Spleen (tissue), 7 donors: ENCODE measurements around the gene YPEL1.

ENCODE experiments used
- CTCF ChIP-seq, 11 experiments: fragments of 200-600 bp in 7 of 11; fragments of 450-650 bp in 4 of 11; sonication (generic) in 4 of 11; IDR thresholded peaks in 8 of 11; conservative IDR thresholded peaks in 3 of 11; 1 replicate in 7 of 11; 2 replicates in 4 of 11; pipeline versions ENCODE4 v1.4.0 to v1.8.0; 2016 to 2021; ENCODE audit warnings: antibody characterized with exemption in 11 of 11, inconsistent platforms in 4 of 11, mild to moderate bottlenecking in 1 of 11
- POLR2A ChIP-seq, 3 donors: fragments of 450-650 bp; IDR thresholded peaks; one replicate each; pipeline ENCODE4 v1.5.1; 2017; ENCODE audit warnings: antibody characterized with exemption in 3 of 3, mild to moderate bottlenecking in 1 of 3
- POLR2AphosphoS5 ChIP-seq, 3 donors: sonication (generic); formaldehyde crosslinking; IDR thresholded peaks; one replicate each; pipeline ENCODE4 v1.5.1; 2017; ENCODE audit warnings: antibody characterized with exemption in 3 of 3
- donor health status: DM: no; HTN: no; CAD: no; lungs with moderate emphysema.
- donor health status: DM: no; HTN: no; CAD: no.
- donor health status: DM: no; HTN: no; CAD: no.

DNA sequence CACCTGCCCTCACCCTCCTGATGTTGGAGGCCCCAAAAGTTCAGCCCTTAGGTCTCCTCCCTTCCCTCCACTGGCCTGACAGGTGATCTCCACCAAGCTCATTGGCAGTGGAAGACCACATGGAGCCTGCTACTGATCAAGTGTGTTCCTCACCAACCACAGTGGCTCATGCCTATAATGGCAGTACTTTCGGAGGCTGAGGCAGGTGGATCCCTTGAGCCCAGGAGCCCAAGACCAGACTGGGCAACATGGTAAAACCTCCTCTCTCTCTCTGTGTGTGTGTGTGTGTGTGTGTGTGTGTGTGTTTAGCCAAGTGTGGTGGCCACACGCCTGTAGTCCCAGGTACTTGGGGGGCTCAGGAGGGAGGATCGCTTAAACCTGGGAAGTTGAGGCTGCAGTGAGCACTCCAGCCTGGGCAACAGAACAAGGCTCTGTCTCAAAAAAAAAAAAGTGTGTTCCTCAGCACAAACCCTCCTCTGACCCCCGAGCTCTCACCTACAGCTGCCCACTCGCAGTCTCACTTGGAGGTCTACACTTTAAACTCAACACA lies 4.3 kb upstream of the YPEL1 start:
- TF ChIP-seq CTCF (IDR thresholded peaks at IDR 0.05 in 8 of 11, conservative IDR thresholded peaks at IDR 0.05 in 3 of 11) (no peak), POLR2AphosphoS5 (IDR thresholded peaks at IDR 0.05) (no peak), POLR2A (IDR thresholded peaks at IDR 0.05) (no peak)
